SH-SY5Y (cell line): ENCODE results near the gene DNAJB7.

Source experiments
- GATA2 ChIP-seq: IDR thresholded peaks from 2 replicates; pipeline ENCODE4 v1.6.1; 2011; ENCODE audit warnings: mild to moderate bottlenecking, low read depth, low read length
- GATA3 ChIP-seq: IDR thresholded peaks from 2 replicates; pipeline ENCODE4 v1.6.1; 2011; ENCODE audit warnings: low read depth, mild to moderate bottlenecking, low read length, moderate library complexity

DNA sequence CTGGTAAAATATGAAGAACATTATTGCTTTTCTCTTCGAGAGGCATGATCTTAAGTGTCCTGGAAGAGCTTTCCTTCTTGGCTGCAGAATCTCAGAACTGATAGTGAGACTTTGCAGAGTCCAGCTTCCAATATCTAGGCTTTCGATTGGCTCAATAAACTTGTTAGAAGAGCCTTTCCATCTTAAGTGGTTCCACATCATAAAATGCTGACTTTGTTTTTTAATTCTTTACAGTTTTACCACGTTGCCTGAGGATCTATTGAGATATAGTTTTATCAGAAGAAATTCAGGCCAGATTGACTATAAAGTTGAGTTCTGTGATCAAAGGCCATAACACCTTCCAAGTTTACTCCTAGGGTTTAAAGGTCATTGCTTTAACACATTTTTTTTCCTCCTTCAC is 15.6 kb upstream of the DNAJB7 start:
- no peak for TF ChIP-seq GATA3
- no peak for TF ChIP-seq GATA2
